ENCODE measurements around the gene MYZAP.

GRCh38 chr15:57589754-57590153 lies 1.9 kb upstream of the MYZAP start:
- TF ChIP-seq CTCF (conservative IDR thresholded peaks at IDR 0.05; ENCODE audit: low read depth in 2 of 2) (no peak), EZH2 (IDR thresholded peaks at IDR 0.05; ENCODE audit: low read depth, unreplicated experiment) (no peak), POLR2AphosphoS5 (IDR thresholded peaks at IDR 0.05; ENCODE audit: low read depth) (no peak), EZH2phosphoT487 (IDR thresholded peaks at IDR 0.05; ENCODE audit: unreplicated experiment) (no peak), REST (IDR thresholded peaks at IDR 0.05; ENCODE audit: unreplicated experiment) (no peak), JUNB (IDR thresholded peaks at IDR 0.05; ENCODE audit: unreplicated experiment) (no peak)
